ENCODE measurements around the gene IRAK2.

DNA sequence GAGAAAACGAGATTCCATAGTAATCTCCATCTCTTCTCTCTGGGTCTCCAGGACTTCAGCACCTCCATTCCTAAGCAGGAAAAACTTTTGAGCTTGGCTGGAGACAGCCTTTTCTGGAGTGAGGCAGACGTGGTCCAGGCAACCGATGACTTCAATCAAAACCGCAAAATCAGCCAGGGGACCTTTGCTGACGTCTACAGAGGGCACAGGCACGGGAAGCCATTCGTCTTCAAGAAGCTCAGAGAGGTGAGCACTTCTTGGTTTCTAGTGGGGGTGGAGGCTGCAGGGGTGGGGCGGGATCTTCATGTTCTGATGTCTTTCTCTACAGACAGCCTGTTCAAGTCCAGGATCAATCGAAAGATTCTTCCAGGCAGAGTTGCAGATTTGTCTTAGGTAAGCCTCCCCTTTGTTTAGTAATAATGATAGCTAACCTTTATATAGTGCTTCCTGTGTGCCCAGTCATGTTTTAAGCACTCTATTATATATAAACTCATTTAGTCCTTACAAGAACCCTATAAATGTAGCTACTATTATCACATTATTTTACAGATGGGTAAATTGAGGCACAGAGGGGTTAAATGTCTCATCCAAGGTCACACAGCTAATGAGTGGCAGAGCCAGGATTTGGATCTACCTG lies 48.6 kb downstream of the IRAK2 start:
- TF ChIP-seq EZH2 (IDR thresholded peaks at IDR 0.05) (no peak), POLR2AphosphoS5 (IDR thresholded peaks at IDR 0.05; ENCODE audit: borderline replicate concordance, low read depth, low read length) (no peak)

All from SK-N-MC (cell line).